Fibroblast of skin of abdomen (primary cell): ENCODE data around the gene DCAF6.
"Not testable (repeated sequence)": the region's sequence is repeated elsewhere in the genome, so short reads cannot be mapped to it uniquely, and the experiment has no call there.

Experiments
- DNase-seq: peaks from one replicate; pipeline ENCODE4 v3.0.0-alpha.2; 2013

The DCAF6 gene

GRCh38 chr1:168035345-168035744 is 98.9 kb downstream of the DCAF6 start:
- no peak for DNase-seq

GRCh38 chr1:168042362-168042761 is 105.9 kb downstream of the DCAF6 start:
- no peak for DNase-seq

GRCh38 chr1:168045311-168045710 is 108.8 kb downstream of the DCAF6 start:
- DNase-seq, result no peak

GRCh38 chr1:168050307-168050706 is 113.8 kb downstream of the DCAF6 start:
- DNase-seq, result no peak

GRCh38 chr1:168050880-168051279 is 114.4 kb downstream of the DCAF6 start:
- DNase-seq, result no peak

GRCh38 chr1:168053681-168054080 is 117.2 kb downstream of the DCAF6 start:
- DNase-seq, result no peak

- no peak for DNase-seq
Measured at GRCh38 chr1:168054117-168054516, 117.6 kb downstream of the DCAF6 start.

GRCh38 chr1:168056152-168056551 is 119.7 kb downstream of the DCAF6 start:
- DNase-seq, result not testable (repeated sequence)

GRCh38 chr1:168057355-168057754 is 120.9 kb downstream of the DCAF6 start:
- DNase-seq, result no peak

GRCh38 chr1:168057921-168058320 is 121.4 kb downstream of the DCAF6 start:
- no peak for DNase-seq

- no peak for DNase-seq
Measured at GRCh38 chr1:168064216-168064615, 127.7 kb downstream of the DCAF6 start.

- no peak for DNase-seq
Measured at GRCh38 chr1:168065506-168065905, 129.0 kb downstream of the DCAF6 start.

GRCh38 chr1:168069384-168069783 is 132.9 kb downstream of the DCAF6 start:
- DNase-seq, result no peak

- DNase-seq, result peak; percentile 67
Measured at GRCh38 chr1:168079761-168080160, 143.3 kb downstream of the DCAF6 start.

GRCh38 chr1:168081373-168082007 is 145.0 kb downstream of the DCAF6 start:
- peak; percentile 78 for DNase-seq

- DNase-seq, result peak; percentile 71
Measured at GRCh38 chr1:168082008-168082876, 145.8 kb downstream of the DCAF6 start.

- DNase-seq, result no peak
Measured at GRCh38 chr1:168083456-168084325, 147.2 kb downstream of the DCAF6 start.

GRCh38 chr1:168084396-168085231 is 148.1 kb downstream of the DCAF6 start:
- peak; percentile 42 for DNase-seq

- DNase-seq, result no peak
Measured at GRCh38 chr1:168085401-168085872, 149.0 kb downstream of the DCAF6 start.

- DNase-seq, result no peak
Measured at GRCh38 chr1:168086438-168086837, 150.0 kb downstream of the DCAF6 start.

- DNase-seq, result no peak
Measured at GRCh38 chr1:168087696-168088095, 151.2 kb downstream of the DCAF6 start.
